K562 (cell line): Measurements from ENCODE around the gene HEXIM2. TPM values are rescaled to one million over a fixed set of nuclear protein-coding genes. Genes with fewer than 3 reads are reported as not detected.

Source experiments
- CC2D1A ChIP-seq: fragments of 450-650 bp; IDR thresholded peaks from 2 replicates; pipeline ENCODE4 v1.6.1; 2017; ENCODE audit warnings: mild to moderate bottlenecking
- GATAD2A ChIP-seq: fragments of 450-650 bp; IDR thresholded peaks from 2 replicates; pipeline ENCODE4 v1.6.1; 2017
- HCFC1 ChIP-seq: IDR thresholded peaks from 2 replicates; pipeline ENCODE4 v1.6.1; 2012; ENCODE audit warnings: low read depth, low read length, improper control_type of control experiment
- MEF2A ChIP-seq: IDR thresholded peaks from 2 replicates; pipeline ENCODE4 v1.6.1; 2011; ENCODE audit warnings: low read depth, mild to moderate bottlenecking, low read length, moderate library complexity; ENCODE audit not compliant: control insufficient read depth
- NELFE ChIP-seq: IDR thresholded peaks from 2 replicates; pipeline ENCODE4 v1.6.1; 2011; ENCODE audit warnings: mild to moderate bottlenecking; ENCODE audit not compliant: insufficient read depth, insufficient read length
- ZNF668 ChIP-seq: fragments of 250-450 bp; sonication (Bioruptor Pico); IDR thresholded peaks from 2 replicates; pipeline ENCODE4 v1.8.0; 2022; ENCODE audit warnings: mild to moderate bottlenecking, inconsistent platforms
- polyA plus RNA-seq, 8 experiments: library from polyadenylated mRNA; depleted of rRNA in 4 of 8; stranded (reverse) in 5 of 8; unstranded in 3 of 8; fragments of >200 nt; fragmentation: Nextera tagmentation in 2 of 8; fragmentation: Illumina TruSeq in 1 of 8; extraction: Ambion mirVana in 2 of 8; extraction: Trizol in 1 of 8; gene quantifications; 2 replicates each; pipeline versions ENCODE4 v1.2.1 to v1.2.3, GENCODE V29; 2011 to 2014; ENCODE audit warnings: inconsistent platforms in 1 of 8, missing spikeins in 1 of 8
- total RNA-seq, 7 experiments: library from RNA; depleted of rRNA in 6 of 7; stranded (reverse); fragments of >200 nt in 6 of 7; fragmentation: Illumina TruSeq in 2 of 7; extraction: Trizol in 2 of 7; gene quantifications; 2 replicates each; pipeline versions ENCODE4 v1.2.1 to v1.2.3, GENCODE V29; 2011 to 2021; ENCODE audit warnings: low replicate concordance in 1 of 7
- TF ChIP-seq, protein P1 (sequence below), 2 experiments: fragments of 450-650 bp; IDR thresholded peaks; 2 replicates each; pipeline ENCODE4 v1.6.1; 2016; ENCODE audit warnings: mild to moderate bottlenecking in 2 of 2, borderline replicate concordance in 1 of 2, low read depth in 1 of 2, moderate library complexity in 1 of 2
- TF ChIP-seq, protein P2 (sequence below): fragments of 250-450 bp; sonication (Bioruptor Pico); IDR thresholded peaks from 2 replicates; pipeline ENCODE4 v1.8.0; 2022; ENCODE audit warnings: inconsistent platforms, mild to moderate bottlenecking, moderate library complexity, borderline replicate concordance
- TF ChIP-seq, protein P3 (sequence below), 2 experiments: fragments of 150-350 bp in 1 of 2; IDR thresholded peaks; 2 replicates each; pipeline ENCODE4 v1.6.1; 2012 to 2016; ENCODE audit warnings: low read depth in 2 of 2, low read length in 2 of 2, mild to moderate bottlenecking in 1 of 2, moderate library complexity in 1 of 2
- TF ChIP-seq, protein P4 (sequence below): fragments of 250-450 bp; sonication (Bioruptor Pico); IDR thresholded peaks from 2 replicates; pipeline ENCODE4 v1.9.0; 2021; ENCODE audit warnings: mild to moderate bottlenecking
- TF ChIP-seq, protein P5 (sequence below): sonication (generic); formaldehyde crosslinking; IDR thresholded peaks from 2 replicates; pipeline ENCODE4 v1.8.0; 2022; ENCODE audit warnings: mild to moderate bottlenecking, missing genetic modification reagents, borderline replicate concordance

HEXIM2 gene
- total and polyA plus RNA-seq, 9 of the 15 experiments (the other 6 are each of a cell fraction or from before 2014, with no cell fraction given), result 0.69 to 3.4 (median 1.1) TPM; not detected in 2

DNA sequence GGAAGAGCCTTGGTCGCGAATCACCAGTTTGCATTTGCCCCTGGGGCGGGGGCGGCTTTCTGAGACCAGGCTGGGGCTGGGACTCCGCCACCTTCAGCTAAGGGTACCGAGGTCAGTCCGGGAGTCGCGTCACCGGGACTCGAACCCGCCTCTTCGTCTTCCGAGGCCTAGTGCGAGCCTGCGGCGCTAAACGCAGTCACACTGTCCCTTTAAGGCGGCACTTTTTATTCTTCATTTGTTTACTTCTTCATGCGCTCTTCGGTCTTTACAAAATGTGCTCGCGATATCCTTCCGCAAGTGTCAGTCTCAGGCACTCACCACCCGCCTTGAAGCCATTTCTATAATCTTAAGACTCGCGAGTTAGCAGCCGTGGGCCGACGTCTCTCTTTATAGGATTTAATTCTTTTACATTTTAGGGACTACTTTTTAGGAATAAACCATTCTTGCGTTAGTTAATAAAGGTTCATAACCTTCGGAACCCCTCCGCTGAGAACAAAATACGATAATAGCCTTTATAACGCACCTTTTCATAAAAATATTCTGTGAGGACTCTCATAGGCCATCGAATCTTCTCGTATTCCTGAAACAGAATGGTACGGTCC, 14.0 kb upstream of the HEXIM2 start (continued):
- TF ChIP-seq, protein P1, sequence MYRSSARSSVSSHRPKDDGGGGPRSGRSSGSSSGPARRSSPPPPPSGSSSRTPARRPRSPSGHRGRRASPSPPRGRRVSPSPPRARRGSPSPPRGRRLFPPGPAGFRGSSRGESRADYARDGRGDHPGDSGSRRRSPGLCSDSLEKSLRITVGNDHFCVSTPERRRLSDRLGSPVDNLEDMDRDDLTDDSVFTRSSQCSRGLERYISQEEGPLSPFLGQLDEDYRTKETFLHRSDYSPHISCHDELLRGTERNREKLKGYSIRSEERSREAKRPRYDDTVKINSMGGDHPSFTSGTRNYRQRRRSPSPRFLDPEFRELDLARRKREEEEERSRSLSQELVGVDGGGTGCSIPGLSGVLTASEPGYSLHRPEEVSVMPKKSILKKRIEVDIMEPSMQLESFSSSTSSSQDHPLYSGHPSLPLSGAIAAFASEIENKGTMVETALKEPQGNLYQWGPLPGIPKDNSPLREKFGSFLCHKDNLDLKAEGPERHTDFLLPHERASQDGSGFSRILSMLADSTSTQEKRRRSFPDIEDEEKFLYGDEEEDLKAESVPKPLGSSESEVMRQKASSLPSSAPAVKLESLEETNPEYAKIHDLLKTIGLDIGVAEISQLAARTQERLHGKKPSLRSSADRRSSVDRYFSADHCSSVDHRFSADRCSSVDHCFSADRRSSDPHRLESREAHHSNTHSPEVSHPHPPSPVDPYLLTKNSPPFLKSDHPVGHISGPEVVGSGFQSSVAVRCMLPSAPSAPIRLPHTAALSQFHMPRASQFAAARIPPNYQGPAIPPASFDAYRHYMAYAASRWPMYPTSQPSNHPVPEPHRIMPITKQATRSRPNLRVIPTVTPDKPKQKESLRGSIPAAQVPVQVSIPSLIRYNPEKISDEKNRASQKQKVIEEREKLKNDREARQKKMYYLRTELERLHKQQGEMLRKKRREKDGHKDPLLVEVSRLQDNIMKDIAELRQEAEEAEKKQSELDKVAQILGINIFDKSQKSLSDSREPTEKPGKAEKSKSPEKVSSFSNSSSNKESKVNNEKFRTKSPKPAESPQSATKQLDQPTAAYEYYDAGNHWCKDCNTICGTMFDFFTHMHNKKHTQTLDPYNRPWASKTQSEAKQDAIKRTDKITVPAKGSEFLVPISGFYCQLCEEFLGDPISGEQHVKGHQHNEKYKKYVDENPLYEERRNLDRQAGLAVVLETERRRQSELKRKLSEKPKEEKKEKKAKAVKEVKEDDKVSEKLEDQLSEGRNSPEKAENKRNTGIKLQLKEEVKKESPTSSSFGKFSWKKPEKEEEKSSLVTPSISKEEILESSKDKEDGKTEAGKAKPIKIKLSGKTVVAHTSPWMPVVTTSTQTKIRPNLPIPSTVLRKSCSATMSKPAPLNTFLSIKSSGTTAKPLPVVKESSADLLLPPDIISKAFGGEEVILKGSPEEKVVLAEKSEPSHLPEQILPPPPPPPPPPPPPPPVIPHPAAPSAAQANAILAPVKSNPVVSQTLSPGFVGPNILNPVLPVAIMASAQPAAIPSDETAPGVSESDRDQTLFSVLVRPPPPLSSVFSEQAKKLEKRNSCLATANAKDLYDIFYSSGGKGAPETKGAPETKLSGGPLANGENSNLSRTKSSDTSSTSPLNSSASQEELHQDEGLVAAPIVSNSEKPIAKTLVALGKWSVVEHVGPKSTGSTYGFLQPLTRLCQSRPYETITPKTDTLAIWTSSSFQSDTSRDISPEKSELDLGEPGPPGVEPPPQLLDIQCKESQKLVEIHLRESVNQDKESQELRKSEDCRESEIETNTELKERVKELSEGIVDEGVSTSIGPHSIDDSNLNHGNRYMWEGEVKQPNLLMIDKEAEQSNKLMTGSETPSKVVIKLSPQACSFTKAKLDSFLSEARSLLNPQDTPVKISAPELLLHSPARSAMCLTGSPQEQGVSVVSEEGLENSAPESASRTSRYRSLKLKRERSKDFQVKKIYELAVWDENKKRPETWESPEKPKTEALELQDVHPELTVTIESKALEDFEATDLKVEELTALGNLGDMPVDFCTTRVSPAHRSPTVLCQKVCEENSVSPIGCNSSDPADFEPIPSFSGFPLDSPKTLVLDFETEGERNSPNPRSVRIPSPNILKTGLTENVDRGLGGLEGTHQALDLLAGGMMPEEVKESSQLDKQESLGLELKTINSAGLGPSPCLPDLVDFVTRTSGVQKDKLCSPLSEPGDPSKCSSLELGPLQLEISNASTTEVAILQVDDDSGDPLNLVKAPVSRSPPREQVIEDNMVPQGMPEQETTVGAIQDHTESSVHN (IDR thresholded peaks at IDR 0.05; ENCODE audit: borderline replicate concordance in 1 of 2, low read depth in 1 of 2), result peak in 1 of 2 experiments; percentile 68; a peak in 1 of 4 replicates
- TF ChIP-seq, protein P2, sequence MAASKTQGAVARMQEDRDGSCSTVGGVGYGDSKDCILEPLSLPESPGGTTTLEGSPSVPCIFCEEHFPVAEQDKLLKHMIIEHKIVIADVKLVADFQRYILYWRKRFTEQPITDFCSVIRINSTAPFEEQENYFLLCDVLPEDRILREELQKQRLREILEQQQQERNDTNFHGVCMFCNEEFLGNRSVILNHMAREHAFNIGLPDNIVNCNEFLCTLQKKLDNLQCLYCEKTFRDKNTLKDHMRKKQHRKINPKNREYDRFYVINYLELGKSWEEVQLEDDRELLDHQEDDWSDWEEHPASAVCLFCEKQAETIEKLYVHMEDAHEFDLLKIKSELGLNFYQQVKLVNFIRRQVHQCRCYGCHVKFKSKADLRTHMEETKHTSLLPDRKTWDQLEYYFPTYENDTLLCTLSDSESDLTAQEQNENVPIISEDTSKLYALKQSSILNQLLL, result no peak
- TF ChIP-seq HCFC1 (peak; percentile 48), GATAD2A (no peak), ZNF668 (CRISPR knock-in tag) (no peak), CC2D1A (0 out of 2 replicates have a peak, but pooled peaks have one; percentile 13), MEF2A (0 out of 2 replicates have a peak, but pooled peaks have one; percentile 30), NELFE (no peak)
- TF ChIP-seq, protein P3, sequence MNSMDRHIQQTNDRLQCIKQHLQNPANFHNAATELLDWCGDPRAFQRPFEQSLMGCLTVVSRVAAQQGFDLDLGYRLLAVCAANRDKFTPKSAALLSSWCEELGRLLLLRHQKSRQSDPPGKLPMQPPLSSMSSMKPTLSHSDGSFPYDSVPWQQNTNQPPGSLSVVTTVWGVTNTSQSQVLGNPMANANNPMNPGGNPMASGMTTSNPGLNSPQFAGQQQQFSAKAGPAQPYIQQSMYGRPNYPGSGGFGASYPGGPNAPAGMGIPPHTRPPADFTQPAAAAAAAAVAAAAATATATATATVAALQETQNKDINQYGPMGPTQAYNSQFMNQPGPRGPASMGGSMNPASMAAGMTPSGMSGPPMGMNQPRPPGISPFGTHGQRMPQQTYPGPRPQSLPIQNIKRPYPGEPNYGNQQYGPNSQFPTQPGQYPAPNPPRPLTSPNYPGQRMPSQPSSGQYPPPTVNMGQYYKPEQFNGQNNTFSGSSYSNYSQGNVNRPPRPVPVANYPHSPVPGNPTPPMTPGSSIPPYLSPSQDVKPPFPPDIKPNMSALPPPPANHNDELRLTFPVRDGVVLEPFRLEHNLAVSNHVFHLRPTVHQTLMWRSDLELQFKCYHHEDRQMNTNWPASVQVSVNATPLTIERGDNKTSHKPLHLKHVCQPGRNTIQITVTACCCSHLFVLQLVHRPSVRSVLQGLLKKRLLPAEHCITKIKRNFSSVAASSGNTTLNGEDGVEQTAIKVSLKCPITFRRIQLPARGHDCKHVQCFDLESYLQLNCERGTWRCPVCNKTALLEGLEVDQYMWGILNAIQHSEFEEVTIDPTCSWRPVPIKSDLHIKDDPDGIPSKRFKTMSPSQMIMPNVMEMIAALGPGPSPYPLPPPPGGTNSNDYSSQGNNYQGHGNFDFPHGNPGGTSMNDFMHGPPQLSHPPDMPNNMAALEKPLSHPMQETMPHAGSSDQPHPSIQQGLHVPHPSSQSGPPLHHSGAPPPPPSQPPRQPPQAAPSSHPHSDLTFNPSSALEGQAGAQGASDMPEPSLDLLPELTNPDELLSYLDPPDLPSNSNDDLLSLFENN (IDR thresholded peaks at IDR 0.05; ENCODE audit: low read depth in 2 of 2, low read length in 2 of 2), result no peak
- TF ChIP-seq, protein P4, sequence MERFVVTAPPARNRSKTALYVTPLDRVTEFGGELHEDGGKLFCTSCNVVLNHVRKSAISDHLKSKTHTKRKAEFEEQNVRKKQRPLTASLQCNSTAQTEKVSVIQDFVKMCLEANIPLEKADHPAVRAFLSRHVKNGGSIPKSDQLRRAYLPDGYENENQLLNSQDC (CRISPR knock-in tag), result no peak; the same call in none of the 2 replicates
- TF ChIP-seq, protein P5, sequence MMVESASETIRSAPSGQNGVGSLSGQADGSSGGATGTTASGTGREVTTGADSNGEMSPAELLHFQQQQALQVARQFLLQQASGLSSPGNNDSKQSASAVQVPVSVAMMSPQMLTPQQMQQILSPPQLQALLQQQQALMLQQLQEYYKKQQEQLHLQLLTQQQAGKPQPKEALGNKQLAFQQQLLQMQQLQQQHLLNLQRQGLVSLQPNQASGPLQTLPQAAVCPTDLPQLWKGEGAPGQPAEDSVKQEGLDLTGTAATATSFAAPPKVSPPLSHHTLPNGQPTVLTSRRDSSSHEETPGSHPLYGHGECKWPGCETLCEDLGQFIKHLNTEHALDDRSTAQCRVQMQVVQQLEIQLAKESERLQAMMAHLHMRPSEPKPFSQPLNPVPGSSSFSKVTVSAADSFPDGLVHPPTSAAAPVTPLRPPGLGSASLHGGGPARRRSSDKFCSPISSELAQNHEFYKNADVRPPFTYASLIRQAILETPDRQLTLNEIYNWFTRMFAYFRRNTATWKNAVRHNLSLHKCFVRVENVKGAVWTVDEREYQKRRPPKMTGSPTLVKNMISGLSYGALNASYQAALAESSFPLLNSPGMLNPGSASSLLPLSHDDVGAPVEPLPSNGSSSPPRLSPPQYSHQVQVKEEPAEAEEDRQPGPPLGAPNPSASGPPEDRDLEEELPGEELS (CRISPR knock-in tag), result no peak
